Astrocyte of the hippocampus (primary cell): Measurements from ENCODE around the gene DIAPH3.

Source experiments
- DNase-seq: peaks from one replicate; pipeline ENCODE4 v3.0.0; 2011; ENCODE audit warnings: low read depth, low spot score

DIAPH3 gene

GRCh38 chr13:59877933-59878332 lies 285.8 kb downstream of the DIAPH3 start:
- DNase-seq: no peak

GRCh38 chr13:59874973-59875372 lies 288.8 kb downstream of the DIAPH3 start:
- no peak for DNase-seq

- DNase-seq: no peak
Measured at GRCh38 chr13:59873856-59874255, 289.9 kb downstream of the DIAPH3 start.

- no peak for DNase-seq
Measured at GRCh38 chr13:59873309-59873708, 290.4 kb downstream of the DIAPH3 start.

GRCh38 chr13:59867867-59868266 lies 295.9 kb downstream of the DIAPH3 start:
- DNase-seq: no peak

- DNase-seq: no peak
Measured at GRCh38 chr13:59865398-59865797, 298.3 kb downstream of the DIAPH3 start.

GRCh38 chr13:59863621-59864020 lies 300.1 kb downstream of the DIAPH3 start:
- DNase-seq: no peak

GRCh38 chr13:59861676-59862075 lies 302.1 kb downstream of the DIAPH3 start:
- no peak for DNase-seq

GRCh38 chr13:59856281-59856810 lies 307.4 kb downstream of the DIAPH3 start:
- no peak for DNase-seq

- no peak for DNase-seq
Measured at GRCh38 chr13:59846845-59847620, 316.7 kb downstream of the DIAPH3 start.

GRCh38 chr13:59843040-59843439 lies 320.7 kb downstream of the DIAPH3 start:
- DNase-seq: no peak

- no peak for DNase-seq
Measured at GRCh38 chr13:59842507-59842906, 321.2 kb downstream of the DIAPH3 start.

- no peak for DNase-seq
Measured at GRCh38 chr13:59839186-59839585, 324.5 kb downstream of the DIAPH3 start.

- no peak for DNase-seq
Measured at GRCh38 chr13:59837101-59837500, 326.6 kb downstream of the DIAPH3 start.

GRCh38 chr13:59835569-59835968 lies 328.2 kb downstream of the DIAPH3 start:
- no peak for DNase-seq

GRCh38 chr13:59834801-59835200 lies 328.9 kb downstream of the DIAPH3 start:
- DNase-seq: peak; percentile 71

GRCh38 chr13:59829690-59830089 lies 334.0 kb downstream of the DIAPH3 start:
- DNase-seq: no peak

GRCh38 chr13:59823486-59823885 lies 340.2 kb downstream of the DIAPH3 start:
- DNase-seq: peak; percentile 28

- no peak for DNase-seq
Measured at GRCh38 chr13:59809564-59809963, 354.2 kb downstream of the DIAPH3 start.

- no peak for DNase-seq
Measured at GRCh38 chr13:59806801-59807200, 356.9 kb downstream of the DIAPH3 start.

GRCh38 chr13:59801107-59801880 lies 362.4 kb downstream of the DIAPH3 start:
- no peak for DNase-seq

GRCh38 chr13:59793107-59793506 lies 370.6 kb downstream of the DIAPH3 start:
- no peak for DNase-seq

GRCh38 chr13:59790626-59791025 lies 373.1 kb downstream of the DIAPH3 start:
- DNase-seq: peak; percentile 50
